HepG2 (cell line): ENCODE results near the gene COA3. TPM values are rescaled to one million over a fixed set of nuclear protein-coding genes. Genes with fewer than 3 reads are reported as not detected.

Experiments
- AGO1 ChIP-seq: fragments of 200-400 bp; formaldehyde crosslinking; IDR thresholded peaks from 2 replicates; pipeline ENCODE4 v1.6.1; 2017; ENCODE audit warnings: mild to moderate bottlenecking, low read depth, low read length, moderate library complexity; ENCODE audit not compliant: poor library complexity, severe bottlenecking
- ARNT2 ChIP-seq: sonication (generic); formaldehyde crosslinking; IDR thresholded peaks from 2 replicates; pipeline ENCODE4 v1.8.0; 2022; ENCODE audit warnings: mild to moderate bottlenecking, low read depth, missing genetic modification reagents, moderate library complexity
- JUNB ChIP-seq: sonication (generic); formaldehyde crosslinking; IDR thresholded peaks from 2 replicates; pipeline ENCODE4 v1.8.0; 2022; ENCODE audit warnings: missing genetic modification reagents, mild to moderate bottlenecking, borderline replicate concordance
- JUND ChIP-seq: sonication (generic); formaldehyde crosslinking; IDR thresholded peaks from 2 replicates; pipeline ENCODE4 v1.8.0; 2022; ENCODE audit warnings: mild to moderate bottlenecking, missing genetic modification reagents
- NCOA5 ChIP-seq: sonication (generic); formaldehyde crosslinking; IDR thresholded peaks from 2 replicates; pipeline ENCODE4 v1.4.0; 2020; ENCODE audit warnings: missing genetic modification reagents
- SIX4 ChIP-seq: sonication (generic); formaldehyde crosslinking; IDR thresholded peaks from 2 replicates; pipeline ENCODE4 v1.4.0; 2020; ENCODE audit warnings: missing genetic modification reagents
- XRCC5 ChIP-seq: fragments of 200-400 bp; formaldehyde crosslinking; optimal IDR thresholded peaks from 2 replicates; pipeline ENCODE3; 2017; ENCODE audit warnings: mild to moderate bottlenecking, low read length
- ZNF337 ChIP-seq: sonication (generic); formaldehyde crosslinking; IDR thresholded peaks from 2 replicates; pipeline ENCODE4 v1.5.1; 2020; ENCODE audit warnings: missing genetic modification reagents, low read depth, mild to moderate bottlenecking, borderline replicate concordance
- ZNF543 ChIP-seq: sonication (generic); formaldehyde crosslinking; IDR thresholded peaks from 2 replicates; pipeline ENCODE4 v1.4.0; 2020; ENCODE audit warnings: mild to moderate bottlenecking, missing genetic modification reagents
- polyA plus RNA-seq, 8 experiments: library from polyadenylated mRNA; depleted of rRNA in 3 of 8; stranded (reverse) in 7 of 8; unstranded in 1 of 8; fragments of >200 nt; fragmentation: Illumina TruSeq in 4 of 8; extraction: Trizol in 4 of 8; gene quantifications; 2 replicates each; pipeline versions ENCODE4 v1.2.1 to v1.2.3, GENCODE V29; 2011 to 2016; ENCODE audit warnings: low read depth in 4 of 8, missing spikeins in 1 of 8, mixed read lengths in 1 of 8; ENCODE audit not compliant: insufficient read depth in 1 of 8
- total RNA-seq, 5 experiments: library from RNA; depleted of rRNA; stranded (reverse); fragments of >200 nt; fragmentation: Illumina TruSeq; extraction: Trizol; gene quantifications; 2 replicates each; pipeline ENCODE4 v1.2.3, GENCODE V29; 2016; ENCODE audit warnings: low read depth in 1 of 5
- TF ChIP-seq, protein P1 (sequence below): sonication (generic); formaldehyde crosslinking; IDR thresholded peaks from 2 replicates; pipeline ENCODE4 v1.4.0; 2020; ENCODE audit warnings: missing genetic modification reagents
- TF ChIP-seq, protein P2 (sequence below): sonication (generic); formaldehyde crosslinking; IDR thresholded peaks from 2 replicates; pipeline ENCODE4 v1.4.0; 2020; ENCODE audit warnings: missing genetic modification reagents
- TF ChIP-seq, protein P3 (sequence below): sonication (generic); formaldehyde crosslinking; IDR thresholded peaks from 2 replicates; pipeline ENCODE4 v1.5.0; 2020; ENCODE audit warnings: mild to moderate bottlenecking, missing genetic modification reagents, borderline replicate concordance
- TF ChIP-seq, protein P4 (sequence below): sonication (generic); formaldehyde crosslinking; IDR thresholded peaks from 2 replicates; pipeline ENCODE4 v1.4.0; 2020; ENCODE audit warnings: mild to moderate bottlenecking, missing genetic modification reagents
- TF ChIP-seq, protein P5 (sequence below): sonication (generic); formaldehyde crosslinking; IDR thresholded peaks from 2 replicates; pipeline ENCODE4 v1.5.1; 2020; ENCODE audit warnings: missing genetic modification reagents, mild to moderate bottlenecking, borderline replicate concordance
- TF ChIP-seq, protein P6 (sequence below): sonication (generic); formaldehyde crosslinking; IDR thresholded peaks from 2 replicates; pipeline ENCODE4 v1.4.0; 2020; ENCODE audit warnings: missing genetic modification reagents

Gene COA3
- total and polyA plus RNA-seq, 2 of the 13 experiments (the other 11 are each of a cell fraction or from before 2014, with no cell fraction given), result 133 to 202 TPM

DNA sequence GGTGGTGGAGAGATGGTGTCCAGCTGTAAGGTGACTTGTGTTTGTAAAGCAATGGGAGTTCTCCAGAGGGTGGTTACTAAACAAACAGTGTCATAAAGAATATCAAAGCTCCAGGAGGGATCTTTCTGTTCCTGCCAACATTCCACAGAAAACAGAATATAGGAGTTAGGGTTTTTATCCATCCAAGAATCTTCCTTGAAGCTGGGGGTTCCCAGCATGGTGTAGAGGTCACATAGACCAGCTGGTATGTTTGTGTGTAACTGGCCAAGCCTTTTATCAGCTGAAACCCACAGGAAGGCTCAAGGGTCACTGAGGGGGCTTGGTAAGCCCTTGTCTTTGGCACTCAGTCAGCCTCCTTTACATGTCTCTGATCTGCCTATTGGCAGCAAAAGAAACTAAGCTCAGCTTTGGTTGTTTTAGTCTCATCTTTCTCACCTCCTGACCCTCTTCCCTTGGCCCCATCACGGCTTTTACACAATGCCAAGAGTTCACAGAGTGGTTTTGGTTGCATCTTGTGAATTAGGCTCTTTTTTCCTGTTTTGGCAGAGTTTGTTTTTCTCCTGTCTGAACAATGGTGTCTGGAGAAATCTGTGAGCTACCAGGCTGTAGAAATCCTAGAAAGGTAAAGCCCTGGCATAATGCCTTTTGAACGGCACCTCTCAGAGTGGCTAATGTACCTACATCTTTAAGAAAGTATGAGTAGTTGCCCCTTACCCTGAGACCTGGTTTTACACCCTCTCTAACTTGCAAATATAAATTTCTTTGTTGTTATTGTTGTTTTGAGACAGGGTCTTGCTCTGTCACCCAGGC lies 4.8 kb upstream of the COA3 start (continued):
- TF ChIP-seq AGO1 (no peak), ZNF543 (CRISPR knock-in tag) (no peak), ZNF337 (CRISPR knock-in tag) (no peak), NCOA5 (CRISPR knock-in tag) (no peak), JUND (CRISPR knock-in tag) (no peak), SIX4 (CRISPR knock-in tag) (no peak), JUNB (CRISPR knock-in tag) (no peak), XRCC5 (peak; percentile 67), ARNT2 (CRISPR knock-in tag) (no peak)
- TF ChIP-seq, protein P1, sequence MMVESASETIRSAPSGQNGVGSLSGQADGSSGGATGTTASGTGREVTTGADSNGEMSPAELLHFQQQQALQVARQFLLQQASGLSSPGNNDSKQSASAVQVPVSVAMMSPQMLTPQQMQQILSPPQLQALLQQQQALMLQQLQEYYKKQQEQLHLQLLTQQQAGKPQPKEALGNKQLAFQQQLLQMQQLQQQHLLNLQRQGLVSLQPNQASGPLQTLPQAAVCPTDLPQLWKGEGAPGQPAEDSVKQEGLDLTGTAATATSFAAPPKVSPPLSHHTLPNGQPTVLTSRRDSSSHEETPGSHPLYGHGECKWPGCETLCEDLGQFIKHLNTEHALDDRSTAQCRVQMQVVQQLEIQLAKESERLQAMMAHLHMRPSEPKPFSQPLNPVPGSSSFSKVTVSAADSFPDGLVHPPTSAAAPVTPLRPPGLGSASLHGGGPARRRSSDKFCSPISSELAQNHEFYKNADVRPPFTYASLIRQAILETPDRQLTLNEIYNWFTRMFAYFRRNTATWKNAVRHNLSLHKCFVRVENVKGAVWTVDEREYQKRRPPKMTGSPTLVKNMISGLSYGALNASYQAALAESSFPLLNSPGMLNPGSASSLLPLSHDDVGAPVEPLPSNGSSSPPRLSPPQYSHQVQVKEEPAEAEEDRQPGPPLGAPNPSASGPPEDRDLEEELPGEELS, result peak; percentile 52
- TF ChIP-seq, protein P2, sequence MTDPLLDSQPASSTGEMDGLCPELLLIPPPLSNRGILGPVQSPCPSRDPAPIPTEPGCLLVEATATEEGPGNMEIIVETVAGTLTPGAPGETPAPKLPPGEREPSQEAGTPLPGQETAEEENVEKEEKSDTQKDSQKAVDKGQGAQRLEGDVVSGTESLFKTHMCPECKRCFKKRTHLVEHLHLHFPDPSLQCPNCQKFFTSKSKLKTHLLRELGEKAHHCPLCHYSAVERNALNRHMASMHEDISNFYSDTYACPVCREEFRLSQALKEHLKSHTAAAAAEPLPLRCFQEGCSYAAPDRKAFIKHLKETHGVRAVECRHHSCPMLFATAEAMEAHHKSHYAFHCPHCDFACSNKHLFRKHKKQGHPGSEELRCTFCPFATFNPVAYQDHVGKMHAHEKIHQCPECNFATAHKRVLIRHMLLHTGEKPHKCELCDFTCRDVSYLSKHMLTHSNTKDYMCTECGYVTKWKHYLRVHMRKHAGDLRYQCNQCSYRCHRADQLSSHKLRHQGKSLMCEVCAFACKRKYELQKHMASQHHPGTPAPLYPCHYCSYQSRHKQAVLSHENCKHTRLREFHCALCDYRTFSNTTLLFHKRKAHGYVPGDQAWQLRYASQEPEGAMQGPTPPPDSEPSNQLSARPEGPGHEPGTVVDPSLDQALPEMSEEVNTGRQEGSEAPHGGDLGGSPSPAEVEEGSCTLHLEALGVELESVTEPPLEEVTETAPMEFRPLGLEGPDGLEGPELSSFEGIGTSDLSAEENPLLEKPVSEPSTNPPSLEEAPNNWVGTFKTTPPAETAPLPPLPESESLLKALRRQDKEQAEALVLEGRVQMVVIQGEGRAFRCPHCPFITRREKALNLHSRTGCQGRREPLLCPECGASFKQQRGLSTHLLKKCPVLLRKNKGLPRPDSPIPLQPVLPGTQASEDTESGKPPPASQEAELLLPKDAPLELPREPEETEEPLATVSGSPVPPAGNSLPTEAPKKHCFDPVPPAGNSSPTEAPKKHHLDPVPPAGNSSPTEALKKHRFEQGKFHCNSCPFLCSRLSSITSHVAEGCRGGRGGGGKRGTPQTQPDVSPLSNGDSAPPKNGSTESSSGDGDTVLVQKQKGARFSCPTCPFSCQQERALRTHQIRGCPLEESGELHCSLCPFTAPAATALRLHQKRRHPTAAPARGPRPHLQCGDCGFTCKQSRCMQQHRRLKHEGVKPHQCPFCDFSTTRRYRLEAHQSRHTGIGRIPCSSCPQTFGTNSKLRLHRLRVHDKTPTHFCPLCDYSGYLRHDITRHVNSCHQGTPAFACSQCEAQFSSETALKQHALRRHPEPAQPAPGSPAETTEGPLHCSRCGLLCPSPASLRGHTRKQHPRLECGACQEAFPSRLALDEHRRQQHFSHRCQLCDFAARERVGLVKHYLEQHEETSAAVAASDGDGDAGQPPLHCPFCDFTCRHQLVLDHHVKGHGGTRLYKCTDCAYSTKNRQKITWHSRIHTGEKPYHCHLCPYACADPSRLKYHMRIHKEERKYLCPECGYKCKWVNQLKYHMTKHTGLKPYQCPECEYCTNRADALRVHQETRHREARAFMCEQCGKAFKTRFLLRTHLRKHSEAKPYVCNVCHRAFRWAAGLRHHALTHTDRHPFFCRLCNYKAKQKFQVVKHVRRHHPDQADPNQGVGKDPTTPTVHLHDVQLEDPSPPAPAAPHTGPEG (CRISPR knock-in tag), result no peak
- TF ChIP-seq, protein P3, sequence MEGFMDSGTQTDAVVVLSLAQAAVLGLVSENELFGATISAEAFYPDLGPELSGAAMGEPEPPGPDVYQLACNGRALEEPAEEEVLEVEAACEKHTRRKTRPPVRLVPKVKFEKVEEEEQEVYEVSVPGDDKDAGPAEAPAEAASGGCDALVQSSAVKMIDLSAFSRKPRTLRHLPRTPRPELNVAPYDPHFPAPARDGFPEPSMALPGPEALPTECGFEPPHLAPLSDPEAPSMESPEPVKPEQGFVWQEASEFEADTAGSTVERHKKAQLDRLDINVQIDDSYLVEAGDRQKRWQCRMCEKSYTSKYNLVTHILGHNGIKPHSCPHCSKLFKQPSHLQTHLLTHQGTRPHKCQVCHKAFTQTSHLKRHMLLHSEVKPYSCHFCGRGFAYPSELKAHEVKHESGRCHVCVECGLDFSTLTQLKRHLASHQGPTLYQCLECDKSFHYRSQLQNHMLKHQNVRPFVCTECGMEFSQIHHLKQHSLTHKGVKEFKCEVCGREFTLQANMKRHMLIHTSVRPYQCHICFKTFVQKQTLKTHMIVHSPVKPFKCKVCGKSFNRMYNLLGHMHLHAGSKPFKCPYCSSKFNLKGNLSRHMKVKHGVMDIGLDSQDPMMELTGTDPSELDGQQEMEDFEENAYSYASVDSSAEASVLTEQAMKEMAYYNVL, result peak; percentile 74; the same call in 1 of the 2 replicates
- TF ChIP-seq, protein P4, sequence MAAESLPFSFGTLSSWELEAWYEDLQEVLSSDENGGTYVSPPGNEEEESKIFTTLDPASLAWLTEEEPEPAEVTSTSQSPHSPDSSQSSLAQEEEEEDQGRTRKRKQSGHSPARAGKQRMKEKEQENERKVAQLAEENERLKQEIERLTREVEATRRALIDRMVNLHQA (CRISPR knock-in tag), result no peak
- TF ChIP-seq, protein P5, sequence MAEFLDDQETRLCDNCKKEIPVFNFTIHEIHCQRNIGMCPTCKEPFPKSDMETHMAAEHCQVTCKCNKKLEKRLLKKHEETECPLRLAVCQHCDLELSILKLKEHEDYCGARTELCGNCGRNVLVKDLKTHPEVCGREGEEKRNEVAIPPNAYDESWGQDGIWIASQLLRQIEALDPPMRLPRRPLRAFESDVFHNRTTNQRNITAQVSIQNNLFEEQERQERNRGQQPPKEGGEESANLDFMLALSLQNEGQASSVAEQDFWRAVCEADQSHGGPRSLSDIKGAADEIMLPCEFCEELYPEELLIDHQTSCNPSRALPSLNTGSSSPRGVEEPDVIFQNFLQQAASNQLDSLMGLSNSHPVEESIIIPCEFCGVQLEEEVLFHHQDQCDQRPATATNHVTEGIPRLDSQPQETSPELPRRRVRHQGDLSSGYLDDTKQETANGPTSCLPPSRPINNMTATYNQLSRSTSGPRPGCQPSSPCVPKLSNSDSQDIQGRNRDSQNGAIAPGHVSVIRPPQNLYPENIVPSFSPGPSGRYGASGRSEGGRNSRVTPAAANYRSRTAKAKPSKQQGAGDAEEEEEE, result no peak
- TF ChIP-seq, protein P6, sequence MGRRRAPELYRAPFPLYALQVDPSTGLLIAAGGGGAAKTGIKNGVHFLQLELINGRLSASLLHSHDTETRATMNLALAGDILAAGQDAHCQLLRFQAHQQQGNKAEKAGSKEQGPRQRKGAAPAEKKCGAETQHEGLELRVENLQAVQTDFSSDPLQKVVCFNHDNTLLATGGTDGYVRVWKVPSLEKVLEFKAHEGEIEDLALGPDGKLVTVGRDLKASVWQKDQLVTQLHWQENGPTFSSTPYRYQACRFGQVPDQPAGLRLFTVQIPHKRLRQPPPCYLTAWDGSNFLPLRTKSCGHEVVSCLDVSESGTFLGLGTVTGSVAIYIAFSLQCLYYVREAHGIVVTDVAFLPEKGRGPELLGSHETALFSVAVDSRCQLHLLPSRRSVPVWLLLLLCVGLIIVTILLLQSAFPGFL (CRISPR knock-in tag), result no peak
